Lower lobe of right lung (tissue), 2 donors: Measurements from ENCODE around the gene AKAP6. TPM values are rescaled to one million over a fixed set of nuclear protein-coding genes. Genes with fewer than 3 reads are reported as not detected.

Experiments used
- ATAC-seq, 2 donors: fragments of 200-7000 bp; cut with Tn5 transposase; one replicate each; pipeline ENCODE4 v1.9.1; 2020 to 2022; ENCODE audit warnings: mild to moderate bottlenecking in 2 of 2, moderate library complexity in 2 of 2
- DNase-seq: peaks from one replicate; pipeline ENCODE4 v3.0.0-alpha.2; 2020
- H3K27ac ChIP-seq: fragments of 200-600 bp; one replicate; pipeline ENCODE4 v1.8.0; 2022
- H3K27me3 ChIP-seq: fragments of 200-600 bp; one replicate; pipeline ENCODE4 v1.8.0; 2022; ENCODE audit warnings: low read depth
- H3K36me3 ChIP-seq: fragments of 200-600 bp; one replicate; pipeline ENCODE4 v1.8.0; 2022; ENCODE audit warnings: mild to moderate bottlenecking
- H3K4me1 ChIP-seq: fragments of 200-600 bp; one replicate; pipeline ENCODE4 v1.8.0; 2022
- H3K4me3 ChIP-seq: fragments of 200-600 bp; one replicate; pipeline ENCODE4 v1.8.0; 2022; ENCODE audit warnings: mild to moderate bottlenecking
- H3K9me3 ChIP-seq: fragments of 200-600 bp; one replicate; pipeline ENCODE4 v1.8.0; 2022
- intact Hi-C: fragments of 100-400 bp; cut with DNase I; formaldehyde crosslinking; loops from one replicate; pipeline ENCODE4 v1.11.0; 2022
- total RNA-seq: library from RNA; stranded (reverse); fragmentation: NEBNext Ultra II Directional; extraction: Animal tissue kit (Norgen Biotek cat#: 25700); gene quantifications from one replicate; pipeline ENCODE4 v1.2.1, GENCODE V29; 2021
- TF ChIP-seq, protein P1 (sequence below): fragments of 200-600 bp; IDR thresholded peaks from one replicate; pipeline ENCODE4 v1.8.0; 2022; ENCODE audit warnings: antibody characterized with exemption, mild to moderate bottlenecking
- donor health status: DM: no; HTN: yes; CAD: no; lungs with severe emphysema.

The AKAP6 gene
- total RNA-seq, 1 donor from 2014 or later: 8.6 TPM

DNA sequence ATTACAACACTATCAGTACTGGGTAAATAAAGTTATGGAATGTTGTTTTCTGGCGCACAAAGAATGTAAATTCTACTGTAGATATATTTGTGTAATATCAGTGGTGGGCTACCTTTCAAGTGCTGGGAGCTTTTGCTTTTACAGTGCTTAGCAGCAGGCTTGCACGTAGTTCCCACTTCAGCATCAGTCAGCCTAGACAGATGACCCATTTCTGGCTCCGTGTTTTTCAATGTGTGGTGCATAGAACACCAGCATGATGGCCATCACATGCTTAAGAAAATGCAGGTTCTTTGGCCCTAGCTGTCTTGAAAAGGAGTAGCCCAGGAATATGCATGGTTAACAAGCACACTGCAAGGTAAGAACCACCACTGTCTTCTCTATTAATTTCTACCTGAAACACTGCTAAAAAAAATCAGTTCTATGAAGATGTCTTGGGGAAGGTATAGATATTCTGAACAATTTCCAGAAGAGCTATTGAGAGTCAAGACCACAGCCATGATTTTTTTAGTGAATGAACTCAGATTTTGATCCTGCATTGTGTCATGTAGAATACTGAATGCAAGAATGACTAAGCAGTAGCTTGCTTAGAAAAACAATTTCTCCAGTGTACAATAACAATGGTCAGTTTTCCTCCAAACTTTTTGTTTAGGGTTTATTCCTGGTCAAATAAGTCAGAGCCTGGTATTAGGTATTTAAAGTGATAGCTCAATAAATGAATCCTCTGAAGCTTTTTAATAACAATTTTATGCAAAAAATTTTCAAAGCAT is 195.7 kb downstream of the AKAP6 start:
- TF ChIP-seq, protein P1, sequence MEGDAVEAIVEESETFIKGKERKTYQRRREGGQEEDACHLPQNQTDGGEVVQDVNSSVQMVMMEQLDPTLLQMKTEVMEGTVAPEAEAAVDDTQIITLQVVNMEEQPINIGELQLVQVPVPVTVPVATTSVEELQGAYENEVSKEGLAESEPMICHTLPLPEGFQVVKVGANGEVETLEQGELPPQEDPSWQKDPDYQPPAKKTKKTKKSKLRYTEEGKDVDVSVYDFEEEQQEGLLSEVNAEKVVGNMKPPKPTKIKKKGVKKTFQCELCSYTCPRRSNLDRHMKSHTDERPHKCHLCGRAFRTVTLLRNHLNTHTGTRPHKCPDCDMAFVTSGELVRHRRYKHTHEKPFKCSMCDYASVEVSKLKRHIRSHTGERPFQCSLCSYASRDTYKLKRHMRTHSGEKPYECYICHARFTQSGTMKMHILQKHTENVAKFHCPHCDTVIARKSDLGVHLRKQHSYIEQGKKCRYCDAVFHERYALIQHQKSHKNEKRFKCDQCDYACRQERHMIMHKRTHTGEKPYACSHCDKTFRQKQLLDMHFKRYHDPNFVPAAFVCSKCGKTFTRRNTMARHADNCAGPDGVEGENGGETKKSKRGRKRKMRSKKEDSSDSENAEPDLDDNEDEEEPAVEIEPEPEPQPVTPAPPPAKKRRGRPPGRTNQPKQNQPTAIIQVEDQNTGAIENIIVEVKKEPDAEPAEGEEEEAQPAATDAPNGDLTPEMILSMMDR: no peak
- no peak for DNase-seq
- Histone ChIP-seq H3K4me3 (no peak overlapping the region), H3K27ac (no peak overlapping the region), H3K9me3 (no peaks in the 10 kb centered on the region), H3K36me3 (no peaks in the 10 kb centered on the region), H3K4me1 (no peaks in the 10 kb centered on the region), H3K27me3 (no peaks in the 10 kb centered on the region)
- intact Hi-C loops: no loop called here
- ATAC-seq: no peak

DNA sequence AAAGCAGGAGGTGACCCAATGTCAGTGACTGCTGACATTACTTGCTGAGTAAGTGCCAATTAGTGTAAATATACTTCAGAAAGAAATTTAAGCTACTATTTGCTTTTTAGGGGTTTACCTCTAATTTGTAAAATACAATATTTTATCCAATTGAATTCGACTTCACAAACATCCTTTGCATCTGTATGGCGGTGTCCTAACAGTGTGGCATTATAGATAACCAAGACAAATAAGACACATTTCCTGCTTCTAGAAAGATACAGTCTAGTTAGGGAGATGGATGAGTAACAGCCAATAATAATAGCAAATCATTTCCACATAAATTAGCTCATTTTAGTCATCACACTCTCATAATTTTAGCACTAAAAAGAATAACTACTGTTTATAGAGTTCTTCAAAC is 196.5 kb downstream of the AKAP6 start:
- Histone ChIP-seq H3K4me3 (no peak overlapping the region), H3K27ac (no peak overlapping the region), H3K36me3 (no peaks in the 10 kb centered on the region), H3K27me3 (no peaks in the 10 kb centered on the region), H3K4me1 (no peaks in the 10 kb centered on the region), H3K9me3 (no peaks in the 10 kb centered on the region)
- ATAC-seq (no peak), DNase-seq (no peak)
- intact Hi-C loops: no loop called here
- TF ChIP-seq, protein P1: no peak

DNA sequence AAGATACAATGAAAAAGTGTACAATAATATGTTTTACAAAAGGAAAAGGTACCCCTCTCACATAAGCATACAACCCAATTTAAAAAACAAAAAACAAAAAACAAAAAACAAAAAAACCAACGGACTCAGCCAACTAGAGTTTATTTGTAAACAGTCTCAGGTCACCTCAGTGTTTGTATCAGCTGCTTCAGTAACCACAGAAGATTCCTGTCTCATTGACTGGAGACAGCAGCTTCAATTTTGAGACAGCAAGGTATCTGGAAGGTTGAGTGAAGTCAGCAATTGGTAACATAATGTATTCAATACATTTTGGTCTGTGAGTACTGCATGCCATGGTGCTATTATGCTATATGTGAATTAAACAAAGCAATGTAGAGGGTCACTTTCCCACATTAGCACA is 201.7 kb downstream of the AKAP6 start:
- Histone ChIP-seq H3K27me3 (no peaks in the 10 kb centered on the region), H3K9me3 (no peaks in the 10 kb centered on the region), H3K4me3 (no peak overlapping the region), H3K4me1 (no peaks in the 10 kb centered on the region), H3K27ac (no peak overlapping the region), H3K36me3 (no peaks in the 10 kb centered on the region)
- intact Hi-C loops: no loop called here
- DNase-seq (no peak), ATAC-seq (no peak)
- TF ChIP-seq, protein P1: no peak

- no peaks in the 10 kb centered on the region for H3K4me1 ChIP-seq
- H3K27ac ChIP-seq: no peak overlapping the region
- no peaks in the 10 kb centered on the region for H3K9me3 ChIP-seq
- H3K27me3 ChIP-seq: no peaks in the 10 kb centered on the region
- intact Hi-C loops: no loop called here
- no peak for DNase-seq
- TF ChIP-seq, protein P1: no peak
- H3K36me3 ChIP-seq: no peaks in the 10 kb centered on the region
- ATAC-seq: no peak
- H3K4me3 ChIP-seq: no peak overlapping the region
Observed at GRCh38 chr14:32531942-32532515, 202.9 kb downstream of the AKAP6 start.

GRCh38 chr14:32534145-32534544 is 205.0 kb downstream of the AKAP6 start:
- H3K9me3 ChIP-seq: no peaks in the 10 kb centered on the region
- TF ChIP-seq, protein P1: no peak
- no peaks in the 10 kb centered on the region for H3K27me3 ChIP-seq
- no peaks in the 10 kb centered on the region for H3K36me3 ChIP-seq
- H3K4me1 ChIP-seq: no peaks in the 10 kb centered on the region
- H3K27ac ChIP-seq: no peak overlapping the region
- ATAC-seq (no peak), DNase-seq (no peak)
- intact Hi-C loops: no loop called here
- no peak overlapping the region for H3K4me3 ChIP-seq
